ENCODE measurements around the gene ISLR.

ISLR gene

DNA sequence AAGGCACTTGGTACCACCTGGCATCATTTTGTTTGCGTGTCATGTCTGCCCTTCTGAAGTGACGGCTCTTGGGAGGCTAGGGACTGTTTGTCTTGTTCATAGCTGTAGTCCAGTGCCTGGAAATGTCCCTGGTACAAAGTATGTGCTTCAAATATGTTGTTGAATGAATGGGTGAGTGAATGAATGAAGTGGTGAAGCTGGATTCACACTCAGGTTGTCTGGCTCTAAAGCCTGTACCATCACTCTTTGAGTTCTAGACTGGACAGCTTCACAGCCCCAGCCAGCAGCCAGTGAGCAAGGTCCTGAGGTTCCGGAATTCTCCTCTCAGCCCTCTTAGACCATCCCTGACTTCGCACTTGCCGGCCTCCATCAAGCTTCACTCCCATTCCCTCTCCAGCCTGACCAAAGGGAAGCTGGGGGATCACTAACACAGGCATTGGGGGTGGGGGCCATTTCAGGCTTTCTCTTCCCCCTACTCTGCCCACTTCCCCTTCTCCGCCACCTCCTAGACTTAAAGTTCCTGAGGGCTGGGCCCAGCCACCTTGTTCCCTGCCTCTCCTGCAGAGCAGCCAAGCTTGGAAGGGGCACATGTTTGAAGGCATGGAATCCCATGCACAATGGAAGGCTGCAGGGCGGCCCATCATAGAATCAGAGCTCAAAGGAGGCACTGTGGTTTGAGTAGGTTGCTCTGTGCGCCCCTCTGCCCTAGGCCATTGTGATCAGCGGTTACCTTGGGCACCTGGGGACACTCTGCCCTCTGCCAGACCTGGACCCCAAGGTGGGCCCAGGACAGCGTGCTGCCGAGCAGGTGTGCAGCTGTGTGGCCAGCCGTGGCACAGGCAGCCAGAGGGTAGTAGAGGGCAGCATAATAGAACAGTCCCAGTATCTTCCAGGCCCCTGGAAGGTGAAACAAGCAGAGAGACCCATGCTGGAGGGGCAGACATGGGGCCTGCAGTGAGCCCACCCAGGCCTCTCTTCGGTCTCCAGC, 21.4 kb downstream of the ISLR start:
- no peak for DNase-seq (ENCODE audit: low read depth)

GRCh38 chr15:74196175-74196574, 22.7 kb downstream of the ISLR start:
- no peak for DNase-seq (ENCODE audit: low read depth)

GRCh38 chr15:74197176-74197965, 23.9 kb downstream of the ISLR start:
- no peak for DNase-seq (ENCODE audit: low read depth)

DNA sequence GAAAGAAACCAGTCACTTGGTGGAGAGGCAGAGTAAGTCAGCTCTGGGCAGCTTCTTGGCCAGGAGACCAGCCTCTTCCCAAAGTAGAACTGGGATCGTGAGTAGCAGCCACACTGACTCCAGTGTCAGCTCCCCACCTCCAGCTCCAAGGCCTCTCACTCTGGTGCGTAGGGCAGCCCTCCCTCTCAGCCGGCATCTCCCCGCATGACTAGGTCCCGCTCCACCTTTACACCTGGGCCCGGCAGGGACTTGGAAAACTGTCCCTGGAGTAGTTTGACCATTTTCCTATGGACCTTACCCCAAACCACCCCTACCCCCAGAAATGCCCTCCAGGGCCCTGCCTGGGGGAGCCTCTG, 25.8 kb downstream of the ISLR start:
- DNase-seq (ENCODE audit: low read depth), result no peak

DNA sequence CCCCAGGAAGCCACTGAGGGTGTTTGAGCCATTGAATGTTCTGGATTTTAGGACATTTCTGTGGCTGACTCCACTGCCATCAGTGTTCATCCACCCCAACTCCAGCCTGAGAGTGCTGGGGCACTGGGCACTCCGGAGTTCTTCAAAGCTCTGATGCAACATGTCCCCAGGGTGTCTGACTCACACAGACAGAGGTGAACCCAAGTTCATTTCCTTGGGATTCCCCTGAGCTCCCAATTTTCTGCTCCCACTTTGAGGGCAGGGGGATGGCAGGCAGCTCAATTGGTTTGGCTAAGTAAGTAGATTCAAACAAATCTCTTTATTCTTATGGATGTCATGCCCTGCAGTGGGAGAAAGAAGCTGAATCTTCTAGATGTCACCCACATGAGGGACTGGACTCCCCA, 26.9 kb downstream of the ISLR start:
- DNase-seq (ENCODE audit: low read depth), result no peak

GRCh38 chr15:74200871-74201419, 27.4 kb downstream of the ISLR start:
- DNase-seq (ENCODE audit: low read depth), result no peak

DNA sequence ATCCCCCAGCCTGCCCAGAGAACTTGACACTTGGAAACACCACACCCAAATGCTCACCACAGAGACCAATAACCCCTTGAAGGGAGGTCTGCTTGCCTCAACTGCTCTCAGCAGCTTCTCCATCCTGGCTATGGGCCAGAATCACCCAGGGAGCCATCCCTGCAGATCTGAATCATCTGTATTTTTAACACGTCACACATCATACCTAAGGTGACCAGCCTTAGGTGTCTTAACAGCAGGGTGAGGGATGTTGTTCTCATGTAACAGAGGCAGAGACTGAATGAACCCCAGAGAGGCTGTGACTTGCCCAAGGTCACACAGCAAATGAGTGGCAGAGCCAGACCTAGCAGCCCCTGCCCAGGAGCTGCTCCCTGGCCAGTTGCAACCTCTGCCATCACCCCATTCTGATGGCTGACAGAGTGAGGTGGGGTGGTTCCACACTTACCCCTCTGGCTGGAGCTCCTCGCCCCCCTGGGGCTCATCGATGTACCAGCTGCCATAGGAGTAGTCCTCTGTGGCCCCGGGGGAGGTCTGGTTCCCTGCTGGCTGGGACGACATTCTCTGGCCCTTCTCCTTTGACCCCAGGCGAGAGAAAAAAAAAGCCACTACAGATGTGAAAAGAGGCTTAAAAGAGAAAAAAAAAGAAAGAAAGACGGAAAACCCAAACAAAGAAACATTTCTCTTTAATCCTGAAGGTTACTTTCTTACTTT, 28.4 kb downstream of the ISLR start:
- DNase-seq (ENCODE audit: low read depth), result no peak

DNA sequence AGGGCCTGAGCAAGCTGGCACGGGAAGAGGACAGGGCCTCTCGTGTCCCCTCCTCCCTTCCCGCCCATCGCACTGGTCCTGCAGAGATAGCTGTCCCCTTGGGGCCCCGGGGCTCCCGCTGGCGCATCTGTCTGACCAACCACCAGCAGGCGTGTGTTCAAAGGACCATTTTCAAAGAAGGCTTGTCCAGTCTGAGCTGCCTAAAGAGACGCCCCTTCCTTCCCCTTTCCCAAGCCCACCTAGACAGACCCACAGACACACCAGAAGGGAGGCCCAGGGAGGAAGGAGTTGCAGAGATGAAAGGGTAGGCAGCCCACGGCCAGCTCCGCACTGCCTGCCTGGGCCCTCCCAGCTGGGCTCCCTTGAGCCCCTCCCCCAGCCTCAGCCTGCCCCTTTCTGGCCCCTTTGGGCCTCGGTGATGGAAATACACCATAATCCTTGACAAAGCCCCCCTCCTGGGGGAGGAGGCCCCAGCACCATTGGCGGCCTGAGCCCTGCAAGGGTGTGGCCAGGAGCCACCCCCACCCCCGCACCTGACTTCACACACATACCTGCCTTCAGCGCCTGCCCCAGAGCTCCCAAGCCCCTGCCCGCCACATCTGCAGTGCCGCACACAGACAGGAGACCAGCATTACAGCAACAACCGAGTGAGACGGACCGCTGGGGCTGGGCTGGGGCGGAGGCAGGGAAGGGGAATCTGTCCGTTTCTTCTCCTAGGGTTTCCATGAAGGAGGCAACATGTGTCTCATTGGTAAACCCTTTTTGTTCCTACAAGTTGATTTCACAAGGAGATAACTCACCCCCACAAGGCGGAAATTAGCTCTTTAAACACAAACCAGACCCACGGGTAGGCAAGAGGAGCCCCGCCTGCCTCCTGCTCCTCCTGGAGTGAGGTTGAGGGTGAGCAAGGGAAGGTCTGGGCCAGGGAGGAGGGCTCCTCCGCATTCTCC, 29.2 kb downstream of the ISLR start, which contains the start of gene STRA6:
TSS of gene STRA6 (minus strand) at position 336 of the 950 bp plus-strand sequence. CDS start 520 bp downstream, outside the sequence.
- DNase-seq (ENCODE audit: low read depth), result no peak

GRCh38 chr15:74203914-74204431, 30.5 kb downstream of the ISLR start:
- DNase-seq (ENCODE audit: low read depth), result no peak

DNA sequence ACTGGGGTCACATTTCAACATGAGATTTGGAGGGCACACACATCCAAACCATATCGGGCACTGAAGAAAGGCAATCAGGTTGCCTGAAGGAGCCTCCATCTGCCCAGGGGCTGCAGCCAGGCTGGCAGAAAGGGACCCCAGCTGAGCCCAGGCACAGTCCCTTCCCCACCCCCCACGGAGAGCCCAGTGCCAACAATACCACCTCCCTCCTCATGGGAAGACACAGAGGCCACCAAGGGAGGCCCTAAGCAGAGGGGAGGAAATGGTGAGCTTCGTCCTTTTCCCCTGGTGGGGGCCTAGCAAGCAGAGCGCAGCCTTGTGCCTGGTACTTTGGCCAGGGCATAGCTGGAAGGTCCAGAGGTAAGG, 32.1 kb downstream of the ISLR start:
- DNase-seq (ENCODE audit: low read depth), result no peak

- no peak for DNase-seq (ENCODE audit: low read depth)
Observed at GRCh38 chr15:74206801-74207281, 33.3 kb downstream of the ISLR start.

DNA sequence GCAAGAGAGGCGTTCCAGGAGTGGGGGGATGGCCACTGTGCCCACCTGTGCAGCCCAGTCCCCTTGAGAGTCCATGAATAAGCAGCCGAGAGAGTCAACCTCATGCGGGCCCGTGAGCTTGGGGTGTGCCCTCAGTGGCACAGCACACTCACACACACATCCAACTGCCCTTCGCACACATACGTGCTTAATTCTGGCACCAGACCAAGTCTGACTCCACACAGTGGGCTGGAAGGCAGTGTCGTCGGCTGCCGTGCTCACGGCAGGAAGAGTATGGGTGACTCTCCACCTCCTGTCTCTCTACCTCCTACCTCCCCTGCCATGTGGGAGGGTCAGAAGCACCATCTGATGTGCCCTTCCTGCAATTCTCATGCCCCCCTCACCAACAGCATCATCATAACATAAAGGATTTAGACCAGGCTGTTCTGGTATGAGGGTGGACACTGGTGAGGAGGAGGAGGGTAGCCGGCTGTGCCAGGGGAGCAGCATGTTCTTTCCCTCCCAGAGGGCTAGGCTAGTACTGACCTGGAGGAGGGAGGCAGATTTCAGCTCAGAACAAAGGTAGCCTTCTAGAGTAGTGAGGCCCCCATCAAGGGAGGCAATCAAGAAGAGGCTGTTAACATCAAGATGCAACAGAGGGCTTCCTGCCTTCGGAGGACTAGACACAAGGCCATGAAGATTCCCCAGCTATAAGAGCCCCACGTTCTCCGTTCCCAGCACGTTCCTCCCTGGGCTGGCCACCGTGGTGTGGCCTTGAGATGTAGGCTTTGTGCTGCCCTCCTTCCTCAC, 34.3 kb downstream of the ISLR start:
- no peak for DNase-seq (ENCODE audit: low read depth)

- DNase-seq (ENCODE audit: low read depth), result no peak
Observed at GRCh38 chr15:74208496-74208895, 35.0 kb downstream of the ISLR start.

GRCh38 chr15:74208901-74209559, 35.5 kb downstream of the ISLR start:
- DNase-seq (ENCODE audit: low read depth), result no peak

DNA sequence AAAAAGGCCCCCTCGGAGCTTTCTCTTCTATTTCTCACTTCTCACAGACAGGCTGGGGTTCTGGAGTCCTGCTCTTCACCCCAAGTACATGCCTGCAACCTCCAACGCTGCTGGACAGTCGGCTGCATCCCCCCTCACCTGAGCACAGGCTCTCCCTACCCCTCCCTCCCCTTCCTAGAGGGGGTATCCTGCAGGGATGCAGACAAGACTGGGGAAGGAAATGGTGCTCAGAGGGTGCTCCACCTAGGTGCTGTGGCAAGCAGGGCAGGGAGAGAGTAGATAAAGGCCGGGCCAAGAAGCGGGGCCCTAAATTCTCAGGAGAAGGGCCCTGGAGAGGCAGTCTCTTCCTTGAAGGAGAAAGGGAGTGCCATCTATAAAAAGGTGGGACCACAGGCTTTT, 36.0 kb downstream of the ISLR start:
- DNase-seq (ENCODE audit: low read depth), result no peak

GRCh38 chr15:74209997-74210671, 36.6 kb downstream of the ISLR start:
- no peak for DNase-seq (ENCODE audit: low read depth)

DNA sequence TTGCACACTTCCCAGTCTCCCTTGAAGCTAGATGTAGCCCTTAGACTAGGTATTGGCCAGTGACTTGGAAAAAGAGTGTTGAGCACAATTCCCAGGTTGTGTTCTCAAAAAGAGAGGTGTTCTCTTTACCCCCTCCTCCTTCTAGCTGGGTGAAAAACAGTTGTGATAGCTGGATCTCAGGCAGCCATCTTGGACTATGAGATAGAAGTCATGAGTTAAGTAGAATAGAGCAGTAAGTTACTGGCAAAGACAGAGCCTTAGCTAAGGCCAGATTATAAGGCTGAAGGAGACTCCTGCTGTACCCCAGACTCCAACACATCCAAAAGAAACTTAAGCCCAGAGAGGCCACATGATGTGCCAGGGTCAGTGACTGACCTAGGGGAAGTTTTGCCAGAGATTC, 37.2 kb downstream of the ISLR start:
- no peak for DNase-seq (ENCODE audit: low read depth)

DNA sequence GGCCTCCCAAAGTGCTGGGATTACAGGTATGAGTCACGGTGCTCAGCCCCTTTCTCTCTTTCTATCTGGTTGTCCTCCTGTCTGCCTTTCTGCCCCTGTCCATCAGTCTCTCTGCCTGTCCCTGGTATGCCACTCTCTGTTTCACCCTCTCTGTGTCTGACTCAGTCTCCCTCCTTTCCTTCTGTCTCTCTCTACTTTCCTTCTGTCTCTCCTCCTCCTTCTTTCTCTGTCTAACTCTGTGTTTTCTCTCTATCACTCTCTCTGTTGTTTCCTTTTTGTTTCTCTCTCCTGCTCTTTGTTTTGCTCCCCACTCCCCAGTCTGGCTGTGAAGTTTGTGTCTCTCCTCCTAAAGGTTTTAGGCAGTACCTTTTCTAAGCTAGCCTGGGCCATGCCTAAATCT, 38.1 kb downstream of the ISLR start:
- DNase-seq (ENCODE audit: low read depth), result no peak

- no peak for DNase-seq (ENCODE audit: low read depth)
Observed at GRCh38 chr15:74212494-74212893, 39.0 kb downstream of the ISLR start.
